Measurements from ENCODE around the gene NFIX. TPM values are rescaled to one million over a fixed set of nuclear protein-coding genes. Genes with fewer than 3 reads are reported as not detected.

The NFIX gene
- total RNA-seq, 1 donor = 114 TPM

DNA sequence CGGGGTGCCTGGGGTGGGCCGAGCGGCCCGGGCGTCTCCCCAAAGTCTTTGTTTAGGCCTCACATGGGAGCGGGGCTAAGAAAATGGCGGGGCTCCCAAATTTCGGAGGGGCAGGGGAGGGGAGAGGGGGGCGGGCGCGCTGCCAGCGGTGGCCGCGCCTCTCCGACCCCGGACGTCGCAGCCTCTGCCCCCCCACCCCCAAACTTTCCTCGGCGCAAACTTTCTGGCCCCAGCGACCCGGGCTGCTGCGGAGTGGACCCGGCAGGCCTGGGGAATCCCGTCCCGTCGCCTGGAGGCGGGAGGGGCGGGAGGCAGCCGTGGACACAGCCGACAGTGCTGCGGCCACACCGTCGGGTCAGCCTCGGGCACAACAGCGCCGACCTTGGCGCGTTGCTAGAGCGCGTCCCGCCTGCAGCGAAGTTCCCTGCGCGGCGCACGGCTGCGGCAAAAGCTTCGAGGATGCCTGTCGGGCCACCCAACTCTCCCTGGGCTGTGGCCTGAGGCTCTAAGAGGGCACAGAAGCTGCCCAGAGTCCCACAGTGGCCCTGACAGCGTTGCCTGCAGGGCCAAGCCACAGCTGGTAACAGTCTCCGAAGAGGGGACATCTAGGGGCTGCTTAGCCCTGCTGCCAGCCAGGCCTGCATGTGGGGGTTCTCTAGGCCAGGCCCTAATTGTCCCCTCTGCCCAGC lies 1.3 kb downstream of the NFIX start:
- Histone ChIP-seq H2AFZ (ENCODE audit: low read length) (peak overlapping the region; percentile 9), H3K36me3 (ENCODE audit: insufficient read depth, low read length) (peaks cover 6% of the 10 kb centered on the region), H3K4me1 (ENCODE audit: insufficient read depth, low read length) (peaks cover 16% of the 10 kb centered on the region), H3K9me3 (ENCODE audit: low read depth, low read length) (no peaks in the 10 kb centered on the region), H3K27me3 (ENCODE audit: insufficient read depth, low read length) (no peaks in the 10 kb centered on the region), H3K4me2 (ENCODE audit: insufficient read depth, low read length) (peak overlapping the region; percentile 92), H3K79me2 (ENCODE audit: insufficient read depth, low read length) (peaks cover 56% of the 10 kb centered on the region), H3K4me3 (ENCODE audit: insufficient read depth, low read length) (peak overlapping the region; percentile 92), H4K20me1 (ENCODE audit: insufficient read depth, low read length) (peaks cover 26% of the 10 kb centered on the region), H3K27ac (ENCODE audit: low read depth, low read length) (peak overlapping the region; percentile 75)
- TF ChIP-seq, protein P1, sequence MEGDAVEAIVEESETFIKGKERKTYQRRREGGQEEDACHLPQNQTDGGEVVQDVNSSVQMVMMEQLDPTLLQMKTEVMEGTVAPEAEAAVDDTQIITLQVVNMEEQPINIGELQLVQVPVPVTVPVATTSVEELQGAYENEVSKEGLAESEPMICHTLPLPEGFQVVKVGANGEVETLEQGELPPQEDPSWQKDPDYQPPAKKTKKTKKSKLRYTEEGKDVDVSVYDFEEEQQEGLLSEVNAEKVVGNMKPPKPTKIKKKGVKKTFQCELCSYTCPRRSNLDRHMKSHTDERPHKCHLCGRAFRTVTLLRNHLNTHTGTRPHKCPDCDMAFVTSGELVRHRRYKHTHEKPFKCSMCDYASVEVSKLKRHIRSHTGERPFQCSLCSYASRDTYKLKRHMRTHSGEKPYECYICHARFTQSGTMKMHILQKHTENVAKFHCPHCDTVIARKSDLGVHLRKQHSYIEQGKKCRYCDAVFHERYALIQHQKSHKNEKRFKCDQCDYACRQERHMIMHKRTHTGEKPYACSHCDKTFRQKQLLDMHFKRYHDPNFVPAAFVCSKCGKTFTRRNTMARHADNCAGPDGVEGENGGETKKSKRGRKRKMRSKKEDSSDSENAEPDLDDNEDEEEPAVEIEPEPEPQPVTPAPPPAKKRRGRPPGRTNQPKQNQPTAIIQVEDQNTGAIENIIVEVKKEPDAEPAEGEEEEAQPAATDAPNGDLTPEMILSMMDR (IDR thresholded peaks at IDR 0.05; ENCODE audit: extremely low read depth, low read depth, low read length) = no peak
- DNase-seq (ENCODE audit: insufficient read length, low spot score, missing footprints) = peak; percentile 96

DNA sequence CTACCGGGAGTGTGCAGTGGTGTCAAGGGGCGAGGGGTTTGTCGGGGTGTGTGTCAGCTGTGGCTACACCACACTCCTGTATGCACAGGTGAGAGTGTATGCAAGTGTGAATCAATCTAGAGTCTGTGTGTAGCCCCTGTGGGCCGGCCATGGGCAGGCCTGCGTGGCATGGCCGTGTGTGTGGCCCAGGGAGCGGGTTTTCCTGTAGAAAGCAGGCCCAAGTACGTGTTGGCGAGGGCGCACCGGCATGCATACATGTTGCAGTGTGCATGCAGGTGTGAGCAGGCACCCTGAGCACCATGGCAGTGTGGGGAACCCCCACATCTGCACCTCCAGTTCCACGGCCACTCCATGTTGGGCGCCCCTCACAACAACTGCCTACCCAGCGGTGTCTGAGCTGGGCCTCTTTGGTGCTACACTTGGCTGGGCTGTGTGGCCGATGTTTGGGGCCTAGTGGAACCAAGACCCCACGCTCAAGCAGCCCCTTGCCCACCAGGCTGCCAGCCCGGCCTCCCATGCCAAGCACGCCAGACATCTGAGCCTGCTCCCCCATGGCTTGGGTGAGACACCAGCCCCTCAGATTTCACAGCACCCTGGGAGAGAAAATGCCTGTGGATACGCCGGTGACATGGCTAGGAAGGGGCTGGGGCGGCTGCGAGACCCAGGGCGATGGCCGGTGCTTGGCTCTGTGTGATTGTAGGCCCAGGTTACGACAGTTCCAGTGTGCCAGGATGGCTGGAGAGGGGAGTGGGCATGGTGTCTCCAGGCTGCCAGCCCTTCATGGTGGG lies 2.1 kb downstream of the NFIX start:
- H3K27me3 ChIP-seq (ENCODE audit: insufficient read depth, low read length) = no peaks in the 10 kb centered on the region
- H3K36me3 ChIP-seq (ENCODE audit: insufficient read depth, low read length) = peaks cover 6% of the 10 kb centered on the region
- peak overlapping the region; percentile 92 for H3K4me3 ChIP-seq (ENCODE audit: insufficient read depth, low read length)
- no peaks in the 10 kb centered on the region for H3K9me3 ChIP-seq (ENCODE audit: low read depth, low read length)
- peaks cover 26% of the 10 kb centered on the region for H4K20me1 ChIP-seq (ENCODE audit: insufficient read depth, low read length)
- peaks cover 64% of the 10 kb centered on the region for H3K79me2 ChIP-seq (ENCODE audit: insufficient read depth, low read length)
- TF ChIP-seq, protein P1 (IDR thresholded peaks at IDR 0.05; ENCODE audit: extremely low read depth, low read depth, low read length) = no peak
- no peak overlapping the region for H2AFZ ChIP-seq (ENCODE audit: low read length)
- H3K27ac ChIP-seq (ENCODE audit: low read depth, low read length) = peak overlapping the region; percentile 60
- no peak for DNase-seq (ENCODE audit: insufficient read length, low spot score, missing footprints)
- peak overlapping the region; percentile 92 for H3K4me2 ChIP-seq (ENCODE audit: insufficient read depth, low read length)
- H3K4me1 ChIP-seq (ENCODE audit: insufficient read depth, low read length) = peaks cover 16% of the 10 kb centered on the region

DNA sequence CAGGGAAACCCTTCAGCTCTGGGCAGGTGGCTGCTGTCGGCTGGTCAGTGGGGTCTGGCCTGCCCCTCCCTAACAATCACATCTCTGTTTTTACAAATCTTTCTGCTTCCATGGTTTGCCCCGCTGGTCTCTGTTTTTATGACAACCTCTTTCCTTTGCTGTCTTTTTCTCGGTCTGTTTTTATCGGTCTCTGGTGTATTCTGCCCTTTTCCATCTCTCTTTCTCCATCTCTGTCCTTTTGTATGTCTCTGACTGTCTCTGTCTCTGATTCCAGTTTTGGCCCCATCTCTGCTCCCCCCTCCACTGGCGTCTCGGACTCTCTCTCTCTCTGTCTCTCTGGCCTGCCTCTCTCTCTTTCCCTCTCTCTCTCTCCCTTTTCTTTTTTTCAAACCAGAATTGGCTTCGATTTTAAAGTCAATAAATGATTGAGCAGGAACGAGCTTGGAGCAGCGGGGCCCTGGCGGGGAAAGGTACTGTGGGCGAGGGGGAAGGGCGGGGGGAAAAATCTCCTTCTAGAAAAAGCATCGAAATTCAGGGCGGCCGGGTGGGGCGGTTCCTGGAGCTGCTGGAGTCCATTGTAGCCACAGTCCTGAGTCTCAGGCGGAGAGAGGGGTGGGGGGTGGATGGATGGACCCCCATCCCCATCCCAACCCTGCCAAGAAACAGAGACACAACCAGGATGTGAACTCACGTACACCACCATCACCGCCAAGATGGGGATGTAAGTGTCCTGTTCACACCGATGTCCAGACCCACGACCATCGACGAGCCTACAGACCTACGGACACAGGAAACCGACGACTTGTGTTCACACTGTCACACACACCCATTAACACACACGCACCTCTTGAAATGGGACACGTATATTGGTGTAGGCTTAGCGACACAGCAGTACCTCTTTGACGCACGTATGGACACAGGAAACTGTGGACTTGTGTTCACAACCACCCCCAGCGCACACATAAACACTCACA lies 3.0 kb downstream of the NFIX start:
- H3K27ac ChIP-seq (ENCODE audit: low read depth, low read length) = no peak overlapping the region
- H3K4me1 ChIP-seq (ENCODE audit: insufficient read depth, low read length) = peaks cover 16% of the 10 kb centered on the region
- H4K20me1 ChIP-seq (ENCODE audit: insufficient read depth, low read length) = peaks cover 33% of the 10 kb centered on the region
- peak; percentile 91 for DNase-seq (ENCODE audit: insufficient read length, low spot score, missing footprints)
- no peak overlapping the region for H2AFZ ChIP-seq (ENCODE audit: low read length)
- no peaks in the 10 kb centered on the region for H3K9me3 ChIP-seq (ENCODE audit: low read depth, low read length)
- H3K4me3 ChIP-seq (ENCODE audit: insufficient read depth, low read length) = peak overlapping the region; percentile 25
- peak overlapping the region; percentile 92 for H3K4me2 ChIP-seq (ENCODE audit: insufficient read depth, low read length)
- H3K36me3 ChIP-seq (ENCODE audit: insufficient read depth, low read length) = peaks cover 11% of the 10 kb centered on the region
- TF ChIP-seq, protein P1 (IDR thresholded peaks at IDR 0.05; ENCODE audit: extremely low read depth, low read depth, low read length) = no peak
- no peaks in the 10 kb centered on the region for H3K27me3 ChIP-seq (ENCODE audit: insufficient read depth, low read length)
- peaks cover 73% of the 10 kb centered on the region for H3K79me2 ChIP-seq (ENCODE audit: insufficient read depth, low read length)
